Esophagus squamous epithelium (tissue), 5 donors: ENCODE measurements around the gene LCA5. TPM values are rescaled to one million over a fixed set of nuclear protein-coding genes. Genes with fewer than 3 reads are reported as not detected.

Experiments
- DNase-seq: peaks from one replicate; lab custom pipeline; 2025; lab: John Stamatoyannopoulos, UW
- H3K27ac ChIP-seq, 4 donors: fragments of 200-600 bp; sonication (generic); one replicate each; pipeline ENCODE4 v1.5.1; 2016 to 2019; ENCODE audit warnings: mild to moderate bottlenecking in 1 of 4
- H3K27me3 ChIP-seq, 4 donors: fragments of 200-600 bp; sonication (generic); 1 replicate in 3 of 4; 2 replicates in 1 of 4; pipeline versions ENCODE4 v1.5.1 to v1.6.0; 2017 to 2021; ENCODE audit warnings: antibody characterized with exemption in 1 of 4
- H3K36me3 ChIP-seq, 3 donors: fragments of 200-600 bp; sonication (generic); one replicate each; pipeline ENCODE4 v1.5.1; 2016 to 2019
- H3K4me1 ChIP-seq, 3 donors: fragments of 200-600 bp; sonication (generic); one replicate each; pipeline ENCODE4 v1.5.1; 2017 to 2019
- H3K4me3 ChIP-seq, 4 donors: fragments of 200-600 bp; sonication (generic); 1 replicate in 3 of 4; 2 replicates in 1 of 4; pipeline ENCODE4 v1.5.1; 2016 to 2019; ENCODE audit warnings: mild to moderate bottlenecking in 2 of 4, moderate library complexity in 1 of 4
- H3K9me3 ChIP-seq, 3 donors: fragments of 200-600 bp; sonication (generic); one replicate each; pipeline ENCODE4 v1.5.1; 2016 to 2019
- POLR2A ChIP-seq, 4 donors: fragments of 450-650 bp; IDR thresholded peaks; one replicate each; pipeline ENCODE4 v1.6.1; 2017; ENCODE audit warnings: antibody characterized with exemption in 4 of 4, mild to moderate bottlenecking in 4 of 4, moderate library complexity in 3 of 4
- WGBS, 2 donors: methylation state at CpG; one replicate each; pipeline ENCODE4 v1.1.5; 2018; 5-methylcytosine and 5-hydroxymethylcytosine counted together
- intact Hi-C: fragments of 100-400 bp; cut with DNase I; formaldehyde crosslinking; loops from one replicate; pipeline ENCODE4 v1.15.0; 2022
- total RNA-seq, 4 donors: library from RNA; depleted of rRNA; stranded (reverse); fragments of >200 nt; gene quantifications; one replicate each; pipeline ENCODE4 v1.1.0, GENCODE V29; 2016
- TF ChIP-seq, protein P1 (sequence below), 6 experiments: fragments of 450-650 bp in 4 of 6; fragments of 200-600 bp in 2 of 6; sonication (generic) in 2 of 6; IDR thresholded peaks; one replicate each; pipeline ENCODE4 v1.5.1; 2016 to 2019; ENCODE audit warnings: antibody characterized with exemption in 6 of 6, mild to moderate bottlenecking in 4 of 6, moderate library complexity in 4 of 6
- donor health status: DM: yes; HTN: yes; CAD: no.

Gene LCA5
- total RNA-seq, 4 donors from 2014 or later = 1.2 to 3.6 (median 2.4) TPM

- Histone ChIP-seq H3K27ac (no peak overlapping the region), H3K4me3 (no peak overlapping the region), H3K9me3 (no peaks in the 10 kb centered on the region), H3K27me3 (no peaks in the 10 kb centered on the region), H3K36me3 (no peaks in the 10 kb centered on the region), H3K4me1 (no peaks in the 10 kb centered on the region)
- intact Hi-C loops = no loop called here
- 61 to 91% methylated on average over 2 of the region's 2 CpGs for WGBS, 2 donors
- no peak for DNase-seq
- no peak for TF ChIP-seq POLR2A (IDR thresholded peaks at IDR 0.05)
- TF ChIP-seq, protein P1, sequence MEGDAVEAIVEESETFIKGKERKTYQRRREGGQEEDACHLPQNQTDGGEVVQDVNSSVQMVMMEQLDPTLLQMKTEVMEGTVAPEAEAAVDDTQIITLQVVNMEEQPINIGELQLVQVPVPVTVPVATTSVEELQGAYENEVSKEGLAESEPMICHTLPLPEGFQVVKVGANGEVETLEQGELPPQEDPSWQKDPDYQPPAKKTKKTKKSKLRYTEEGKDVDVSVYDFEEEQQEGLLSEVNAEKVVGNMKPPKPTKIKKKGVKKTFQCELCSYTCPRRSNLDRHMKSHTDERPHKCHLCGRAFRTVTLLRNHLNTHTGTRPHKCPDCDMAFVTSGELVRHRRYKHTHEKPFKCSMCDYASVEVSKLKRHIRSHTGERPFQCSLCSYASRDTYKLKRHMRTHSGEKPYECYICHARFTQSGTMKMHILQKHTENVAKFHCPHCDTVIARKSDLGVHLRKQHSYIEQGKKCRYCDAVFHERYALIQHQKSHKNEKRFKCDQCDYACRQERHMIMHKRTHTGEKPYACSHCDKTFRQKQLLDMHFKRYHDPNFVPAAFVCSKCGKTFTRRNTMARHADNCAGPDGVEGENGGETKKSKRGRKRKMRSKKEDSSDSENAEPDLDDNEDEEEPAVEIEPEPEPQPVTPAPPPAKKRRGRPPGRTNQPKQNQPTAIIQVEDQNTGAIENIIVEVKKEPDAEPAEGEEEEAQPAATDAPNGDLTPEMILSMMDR (IDR thresholded peaks at IDR 0.05) = no peak
Measured at GRCh38 chr6:79559706-79560105, 22.5 kb upstream of the LCA5 start.

- Histone ChIP-seq H3K9me3 (no peaks in the 10 kb centered on the region), H3K27ac (no peak overlapping the region), H3K36me3 (no peaks in the 10 kb centered on the region), H3K4me3 (no peak overlapping the region), H3K4me1 (no peaks in the 10 kb centered on the region), H3K27me3 (no peaks in the 10 kb centered on the region)
- intact Hi-C loops = no loop called here
- DNase-seq = no peak
- WGBS, 2 donors = 88% methylated on average over 2 of the region's 2 CpGs
- TF ChIP-seq, protein P1 (IDR thresholded peaks at IDR 0.05) = no peak
- TF ChIP-seq POLR2A (IDR thresholded peaks at IDR 0.05) = no peak
Measured at GRCh38 chr6:79557673-79558467, 20.6 kb upstream of the LCA5 start.

DNA sequence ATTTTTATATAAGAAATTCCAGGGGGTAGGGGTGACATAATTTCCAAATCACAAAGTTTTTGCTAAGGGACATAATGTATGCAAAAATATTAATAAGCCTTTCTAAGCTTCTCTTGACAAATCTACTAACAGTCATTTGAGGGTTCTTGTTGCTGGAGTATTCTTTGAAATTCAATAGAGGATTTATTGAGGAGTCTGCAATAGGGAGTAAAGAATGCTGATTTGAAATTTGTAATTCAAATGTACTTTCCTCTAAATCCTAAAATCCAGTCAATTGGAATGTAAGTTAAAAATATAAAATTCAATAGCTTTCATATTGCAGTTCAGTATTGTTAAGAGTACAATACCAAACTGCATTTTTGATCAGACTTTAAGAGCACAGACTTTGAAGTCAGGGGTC is 17.1 kb upstream of the LCA5 start:
- no peak overlapping the region for H3K4me3 ChIP-seq
- TF ChIP-seq POLR2A (IDR thresholded peaks at IDR 0.05) = no peak
- TF ChIP-seq, protein P1 (IDR thresholded peaks at IDR 0.05) = no peak

GRCh38 chr6:79551401-79551800 is 14.2 kb upstream of the LCA5 start:
- intact Hi-C loops = no loop called here
- H3K9me3 ChIP-seq = no peaks in the 10 kb centered on the region
- WGBS, 2 donors = 50 to 82% methylated on average over 2 of the region's 2 CpGs

More for the DNA sequence above, 17.1 kb upstream of the LCA5 start:
- intact Hi-C loops = no loop called here
- no peaks in the 10 kb centered on the region for H3K4me1 ChIP-seq
- no peaks in the 10 kb centered on the region for H3K9me3 ChIP-seq
- no peak for DNase-seq
- H3K27me3 ChIP-seq = no peaks in the 10 kb centered on the region
- no peak overlapping the region for H3K27ac ChIP-seq
- peaks cover 0 to 9% (median 0%) of the 10 kb centered on the region in 3 donors for H3K36me3 ChIP-seq

DNA sequence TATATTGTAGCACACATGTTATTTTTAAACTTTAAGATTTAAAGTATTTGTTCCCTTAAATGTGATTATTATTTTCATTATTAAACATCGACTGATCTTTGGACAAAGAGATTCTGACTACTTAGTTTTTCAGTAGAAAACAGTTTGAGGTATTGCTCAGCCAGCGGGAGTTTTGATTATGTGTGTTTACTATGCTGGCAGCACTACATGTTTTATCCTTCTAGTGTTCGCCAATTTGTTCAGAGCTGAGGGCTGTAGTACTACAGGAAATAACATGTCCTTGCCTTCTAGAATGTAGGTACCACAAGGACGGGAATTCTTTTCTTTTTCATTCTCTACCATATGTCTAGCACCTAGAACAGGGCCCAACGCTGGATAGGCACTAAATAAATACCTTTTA is 11.1 kb upstream of the LCA5 start:
- no peak for DNase-seq
- TF ChIP-seq, protein P1 (IDR thresholded peaks at IDR 0.05) = no peak
- no peak for TF ChIP-seq POLR2A (IDR thresholded peaks at IDR 0.05)
- Histone ChIP-seq H3K9me3 (no peaks in the 10 kb centered on the region), H3K27me3 (no peaks in the 10 kb centered on the region), H3K4me3 (no peak overlapping the region), H3K36me3 (peaks cover 0 to 9% (median 0%) of the 10 kb centered on the region in 3 donors), H3K27ac (no peak overlapping the region), H3K4me1 (peaks cover 4 to 31% (median 10%) of the 10 kb centered on the region in 3 donors)
- 49 to 55% methylated on average over 5 of the region's 5 CpGs for WGBS, 2 donors
- intact Hi-C loops = no loop called here

More at GRCh38 chr6:79551401-79551800, 14.2 kb upstream of the LCA5 start:
- H3K4me1 ChIP-seq = peaks cover 0 to under 1% (median 0%) of the 10 kb centered on the region in 3 donors
- TF ChIP-seq, protein P1 (IDR thresholded peaks at IDR 0.05) = no peak
- TF ChIP-seq POLR2A (IDR thresholded peaks at IDR 0.05) = no peak
- H3K36me3 ChIP-seq = peaks cover 0 to 9% (median 0%) of the 10 kb centered on the region in 3 donors
- no peak for DNase-seq
- no peak overlapping the region for H3K4me3 ChIP-seq
- H3K27me3 ChIP-seq = no peaks in the 10 kb centered on the region
- H3K27ac ChIP-seq = no peak overlapping the region
